Neural progenitor cell (in vitro differentiated cells): ENCODE data around the gene GPR68. TPM values are rescaled to one million over a fixed set of nuclear protein-coding genes. Genes with fewer than 3 reads are reported as not detected.

ENCODE experiments used
- DNase-seq: peaks from one replicate; pipeline ENCODE4 v3.0.0-alpha.2; 2016; ENCODE audit warnings: low spot score
- H2AFZ ChIP-seq: fragments of 200-600 bp; sonication (generic); replicated peaks from 2 replicates; pipeline ENCODE4 v1.6.1; 2016; ENCODE audit warnings: antibody characterized with exemption
- H3F3A ChIP-seq: fragments of 200-600 bp; sonication (generic); 2 replicates; pipeline ENCODE4 v1.6.1; 2016; ENCODE audit warnings: antibody characterized with exemption, low read depth
- H3K27ac ChIP-seq: fragments of 200-600 bp; sonication (generic); 2 replicates; pipeline ENCODE4 v1.5.1; 2016; ENCODE audit warnings: mild to moderate bottlenecking
- H3K27me3 ChIP-seq: fragments of 200-600 bp; sonication (generic); 2 replicates; pipeline ENCODE4 v1.6.1; 2016; ENCODE audit warnings: mild to moderate bottlenecking, moderate library complexity
- H3K36me3 ChIP-seq: fragments of 200-600 bp; sonication (generic); 2 replicates; pipeline ENCODE4 v1.5.1; 2016
- H3K4me1 ChIP-seq: fragments of 200-600 bp; sonication (generic); 2 replicates; pipeline ENCODE4 v1.6.1; 2016; ENCODE audit warnings: mixed run types
- H3K4me2 ChIP-seq: fragments of 200-600 bp; sonication (generic); 2 replicates; pipeline ENCODE4 v1.6.1; 2016
- H3K4me3 ChIP-seq: fragments of 200-600 bp; sonication (generic); 2 replicates; pipeline ENCODE4 v1.5.1; 2016
- H3K79me2 ChIP-seq: fragments of 200-600 bp; sonication (generic); 2 replicates; pipeline ENCODE4 v1.6.1; 2016; ENCODE audit warnings: low read depth
- H3K9ac ChIP-seq: fragments of 200-600 bp; sonication (generic); 2 replicates; pipeline ENCODE4 v1.6.1; 2016
- H3K9me3 ChIP-seq: fragments of 200-600 bp; sonication (generic); 2 replicates; pipeline ENCODE4 v1.5.1; 2016; ENCODE audit warnings: low read depth
- H4K20me1 ChIP-seq: fragments of 200-600 bp; sonication (generic); 2 replicates; pipeline ENCODE4 v1.6.1; 2016; ENCODE audit warnings: low read depth
- H3K27ac Mint-ChIP-seq: 3 replicates; pipeline ENCODE4 v1.8.0; 2021; ENCODE audit warnings: mixed read lengths
- H3K27me3 Mint-ChIP-seq: 2 replicates; pipeline ENCODE4 v1.8.0; 2022; ENCODE audit warnings: low read depth, mild to moderate bottlenecking, inconsistent platforms, moderate library complexity, mixed read lengths; ENCODE audit not compliant: insufficient read depth
- H3K36me3 Mint-ChIP-seq: 3 replicates; pipeline ENCODE4 v1.8.0; 2021; ENCODE audit warnings: mixed read lengths
- H3K4me1 Mint-ChIP-seq: 3 replicates; pipeline ENCODE4 v1.8.0; 2021; ENCODE audit warnings: mixed read lengths
- H3K4me3 Mint-ChIP-seq: 3 replicates; pipeline ENCODE4 v1.8.0; 2021; ENCODE audit warnings: mild to moderate bottlenecking, moderate library complexity, mixed read lengths
- H3K9me3 Mint-ChIP-seq: 3 replicates; pipeline ENCODE4 v1.8.0; 2020; ENCODE audit warnings: mixed read lengths
- CTCF ChIP-seq: fragments of 200-600 bp; sonication (generic); IDR thresholded peaks from 2 replicates; pipeline ENCODE4 v1.5.1; 2017; ENCODE audit warnings: antibody characterized with exemption, mild to moderate bottlenecking
- EZH2 ChIP-seq: fragments of 200-600 bp; sonication (generic); IDR thresholded peaks from 2 replicates; pipeline ENCODE4 v1.6.1; 2017; ENCODE audit warnings: antibody characterized with exemption, mild to moderate bottlenecking, moderate library complexity
- EZH2phosphoT487 ChIP-seq: fragments of 200-600 bp; sonication (generic); IDR thresholded peaks from 2 replicates; pipeline ENCODE4 v1.6.1; 2017; ENCODE audit warnings: antibody characterized with exemption
- total RNA-seq: library from RNA; depleted of rRNA; stranded (reverse); fragments of >200 nt; gene quantifications from 2 replicates; pipeline ENCODE4 v1.2.3, GENCODE V29; 2015; ENCODE audit warnings: low replicate concordance

Gene GPR68
- total RNA-seq, 1 donor from 2014 or later: not detected

- H2AFZ ChIP-seq: no peak overlapping the region
- H3K9ac ChIP-seq: no peak overlapping the region
- Mint-ChIP-seq H3K9me3 (no peaks in the 10 kb centered on the region), H3K4me3 (no peak overlapping the region), H3K27me3 (no peaks in the 10 kb centered on the region), H3K36me3 (peaks cover 29% of the 10 kb centered on the region), H3K4me1 (no peaks in the 10 kb centered on the region), H3K27ac (no peak overlapping the region)
- no peaks in the 10 kb centered on the region for H4K20me1 ChIP-seq
- H3K79me2 ChIP-seq: no peaks in the 10 kb centered on the region
- no peak for DNase-seq
- H3K4me2 ChIP-seq: no peak overlapping the region
- H3K36me3 ChIP-seq: no peaks in the 10 kb centered on the region
- H3K27ac ChIP-seq: no peak overlapping the region
- TF ChIP-seq EZH2 (no peak), CTCF (no peak), EZH2phosphoT487 (no peak)
- no peaks in the 10 kb centered on the region for H3K9me3 ChIP-seq
- no peaks in the 10 kb centered on the region for H3K27me3 ChIP-seq
- no peaks in the 10 kb centered on the region for H3K4me1 ChIP-seq
- H3F3A ChIP-seq: no peaks in the 10 kb centered on the region
- no peak overlapping the region for H3K4me3 ChIP-seq
Measured at GRCh38 chr14:91279354-91279753, 34.9 kb upstream of the GPR68 start.

GRCh38 chr14:91278383-91278715, 33.8 kb upstream of the GPR68 start:
- H3K27me3 Mint-ChIP-seq: no peaks in the 10 kb centered on the region
- no peaks in the 10 kb centered on the region for H3F3A ChIP-seq
- no peaks in the 10 kb centered on the region for H3K79me2 ChIP-seq

GRCh38 chr14:91277546-91278382, 33.3 kb upstream of the GPR68 start:
- Histone ChIP-seq H3K4me1 (no peaks in the 10 kb centered on the region), H3K27ac (no peak overlapping the region), H3K27me3 (no peaks in the 10 kb centered on the region), H3K36me3 (no peaks in the 10 kb centered on the region), H2AFZ (no peak overlapping the region), H3K4me3 (no peak overlapping the region), H4K20me1 (no peaks in the 10 kb centered on the region), H3F3A (no peaks in the 10 kb centered on the region), H3K4me2 (no peak overlapping the region), H3K79me2 (no peaks in the 10 kb centered on the region), H3K9ac (no peak overlapping the region), H3K9me3 (no peaks in the 10 kb centered on the region)
- no peak overlapping the region for H3K4me3 Mint-ChIP-seq
- H3K27ac Mint-ChIP-seq: no peak overlapping the region
- DNase-seq: no peak
- H3K27me3 Mint-ChIP-seq: no peaks in the 10 kb centered on the region
- TF ChIP-seq CTCF (no peak), EZH2phosphoT487 (no peak), EZH2 (no peak)
- no peaks in the 10 kb centered on the region for H3K4me1 Mint-ChIP-seq
- no peaks in the 10 kb centered on the region for H3K9me3 Mint-ChIP-seq
- H3K36me3 Mint-ChIP-seq: peaks cover 19% of the 10 kb centered on the region

More at GRCh38 chr14:91278383-91278715, 33.8 kb upstream of the GPR68 start:
- Histone ChIP-seq H3K4me2 (no peak overlapping the region), H4K20me1 (no peaks in the 10 kb centered on the region), H2AFZ (no peak overlapping the region), H3K9me3 (no peaks in the 10 kb centered on the region), H3K27me3 (no peaks in the 10 kb centered on the region), H3K4me3 (no peak overlapping the region), H3K27ac (no peak overlapping the region), H3K9ac (no peak overlapping the region), H3K36me3 (no peaks in the 10 kb centered on the region), H3K4me1 (no peaks in the 10 kb centered on the region)
- Mint-ChIP-seq H3K4me3 (no peak overlapping the region), H3K9me3 (no peaks in the 10 kb centered on the region), H3K27ac (no peak overlapping the region), H3K36me3 (peaks cover 22% of the 10 kb centered on the region), H3K4me1 (no peaks in the 10 kb centered on the region)
- TF ChIP-seq EZH2: no peak
- DNase-seq: no peak

- peaks cover 12% of the 10 kb centered on the region for H3K36me3 Mint-ChIP-seq
- DNase-seq: no peak
- Histone ChIP-seq H3K27me3 (no peaks in the 10 kb centered on the region), H3K27ac (no peak overlapping the region), H3K9ac (no peak overlapping the region), H3K4me3 (no peak overlapping the region), H3K9me3 (no peaks in the 10 kb centered on the region), H3K79me2 (no peaks in the 10 kb centered on the region), H3K36me3 (no peaks in the 10 kb centered on the region), H3K4me2 (no peak overlapping the region), H2AFZ (no peak overlapping the region), H3K4me1 (no peaks in the 10 kb centered on the region), H4K20me1 (no peaks in the 10 kb centered on the region), H3F3A (no peaks in the 10 kb centered on the region)
- no peak overlapping the region for H3K4me3 Mint-ChIP-seq
- no peaks in the 10 kb centered on the region for H3K9me3 Mint-ChIP-seq
- H3K27me3 Mint-ChIP-seq: no peaks in the 10 kb centered on the region
- peak overlapping the region; percentile 54 for H3K27ac Mint-ChIP-seq
- peaks cover 5% of the 10 kb centered on the region for H3K4me1 Mint-ChIP-seq
- no peak for TF ChIP-seq EZH2phosphoT487
- TF ChIP-seq CTCF: no peak
- TF ChIP-seq EZH2: no peak
Measured at GRCh38 chr14:91274796-91275195, 30.3 kb upstream of the GPR68 start.
